ENCODE results near the gene MMP19. TPM values are rescaled to one million over a fixed set of nuclear protein-coding genes. Genes with fewer than 3 reads are reported as not detected.
A peak's percentile ranks its signal among the peaks of the same experiment; 100 is the strongest.

Gene MMP19
- total RNA-seq, 1 donor from 2014 or later: 15.1 TPM

- H3K4me1 Mint-ChIP-seq (ENCODE audit: unreplicated experiment): peaks cover 27% of the 10 kb centered on the region
- no peak overlapping the region for H3K4me3 Mint-ChIP-seq (ENCODE audit: unreplicated experiment)
- no peak overlapping the region for H3K27ac Mint-ChIP-seq (ENCODE audit: unreplicated experiment)
- no peak for DNase-seq (ENCODE audit: extremely low spot score, unreplicated experiment)
- peaks cover 12% of the 10 kb centered on the region for H3K36me3 Mint-ChIP-seq (ENCODE audit: unreplicated experiment)
- no peaks in the 10 kb centered on the region for H3K27me3 Mint-ChIP-seq (ENCODE audit: unreplicated experiment)
- no peak for TF ChIP-seq CTCF (IDR thresholded peaks at IDR 0.05)
- H3K9me3 Mint-ChIP-seq (ENCODE audit: unreplicated experiment): no peaks in the 10 kb centered on the region
Observed at GRCh38 chr12:55833056-55833455, 9.7 kb downstream of the MMP19 start.

- Mint-ChIP-seq H3K4me3 (ENCODE audit: unreplicated experiment) (peak overlapping the region; percentile 99), H3K27ac (ENCODE audit: unreplicated experiment) (peak overlapping the region; percentile 99), H3K9me3 (ENCODE audit: unreplicated experiment) (no peaks in the 10 kb centered on the region), H3K36me3 (ENCODE audit: unreplicated experiment) (peaks cover 20% of the 10 kb centered on the region), H3K4me1 (ENCODE audit: unreplicated experiment) (peaks cover 40% of the 10 kb centered on the region), H3K27me3 (ENCODE audit: unreplicated experiment) (no peaks in the 10 kb centered on the region)
- no peak for TF ChIP-seq CTCF (IDR thresholded peaks at IDR 0.05)
- DNase-seq (ENCODE audit: extremely low spot score, unreplicated experiment): no peak
Observed at GRCh38 chr12:55831447-55831815, 11.3 kb downstream of the MMP19 start.

GRCh38 chr12:55830601-55831446 is 11.9 kb downstream of the MMP19 start:
- Mint-ChIP-seq H3K9me3 (ENCODE audit: unreplicated experiment) (no peaks in the 10 kb centered on the region), H3K27ac (ENCODE audit: unreplicated experiment) (peak overlapping the region; percentile 99), H3K4me3 (ENCODE audit: unreplicated experiment) (peak overlapping the region; percentile 99), H3K27me3 (ENCODE audit: unreplicated experiment) (no peaks in the 10 kb centered on the region), H3K4me1 (ENCODE audit: unreplicated experiment) (peaks cover 44% of the 10 kb centered on the region), H3K36me3 (ENCODE audit: unreplicated experiment) (peaks cover 17% of the 10 kb centered on the region)
- DNase-seq (ENCODE audit: extremely low spot score, unreplicated experiment): peak; percentile 89
- no peak for TF ChIP-seq CTCF (IDR thresholded peaks at IDR 0.05)

GRCh38 chr12:55829967-55830600 is 12.7 kb downstream of the MMP19 start:
- Mint-ChIP-seq H3K4me1 (ENCODE audit: unreplicated experiment) (peaks cover 50% of the 10 kb centered on the region), H3K36me3 (ENCODE audit: unreplicated experiment) (peaks cover 17% of the 10 kb centered on the region), H3K27me3 (ENCODE audit: unreplicated experiment) (no peaks in the 10 kb centered on the region), H3K27ac (ENCODE audit: unreplicated experiment) (peak overlapping the region; percentile 99), H3K4me3 (ENCODE audit: unreplicated experiment) (peak overlapping the region; percentile 99), H3K9me3 (ENCODE audit: unreplicated experiment) (no peaks in the 10 kb centered on the region)
- no peak for DNase-seq (ENCODE audit: extremely low spot score, unreplicated experiment)
- TF ChIP-seq CTCF (IDR thresholded peaks at IDR 0.05): no peak

GRCh38 chr12:55828357-55828756 is 14.4 kb downstream of the MMP19 start:
- Mint-ChIP-seq H3K4me1 (ENCODE audit: unreplicated experiment) (peaks cover 56% of the 10 kb centered on the region), H3K27ac (ENCODE audit: unreplicated experiment) (peak overlapping the region; percentile 99), H3K27me3 (ENCODE audit: unreplicated experiment) (no peaks in the 10 kb centered on the region), H3K4me3 (ENCODE audit: unreplicated experiment) (peak overlapping the region; percentile 99), H3K9me3 (ENCODE audit: unreplicated experiment) (no peaks in the 10 kb centered on the region), H3K36me3 (ENCODE audit: unreplicated experiment) (peaks cover 15% of the 10 kb centered on the region)
- no peak for TF ChIP-seq CTCF (IDR thresholded peaks at IDR 0.05)
- no peak for DNase-seq (ENCODE audit: extremely low spot score, unreplicated experiment)

Data from osteocyte (in vitro differentiated cells).